ENCODE data around the gene ADGRG7.

GRCh38 chr3:100563652-100564211, 45.7 kb upstream of the ADGRG7 start:
- TF ChIP-seq POLR2A (IDR thresholded peaks at IDR 0.05; ENCODE audit: low read depth), result no peak
- no peak for TF ChIP-seq EP300 (IDR thresholded peaks at IDR 0.05)
- no peak for TF ChIP-seq CTCF (IDR thresholded peaks at IDR 0.05)
